NCI-H524 treated with DMSO at 0.1 percent for 48 hours (cell line): Measurements from ENCODE around the gene B4GALNT2.
"Not testable (repeated sequence)": the region's sequence is repeated elsewhere in the genome, so short reads cannot be mapped to it uniquely, and the experiment has no call there.

Experiments
- DNase-seq: peaks from one replicate; lab custom pipeline; 2025; lab: John Stamatoyannopoulos, UW

Gene B4GALNT2, protein sequence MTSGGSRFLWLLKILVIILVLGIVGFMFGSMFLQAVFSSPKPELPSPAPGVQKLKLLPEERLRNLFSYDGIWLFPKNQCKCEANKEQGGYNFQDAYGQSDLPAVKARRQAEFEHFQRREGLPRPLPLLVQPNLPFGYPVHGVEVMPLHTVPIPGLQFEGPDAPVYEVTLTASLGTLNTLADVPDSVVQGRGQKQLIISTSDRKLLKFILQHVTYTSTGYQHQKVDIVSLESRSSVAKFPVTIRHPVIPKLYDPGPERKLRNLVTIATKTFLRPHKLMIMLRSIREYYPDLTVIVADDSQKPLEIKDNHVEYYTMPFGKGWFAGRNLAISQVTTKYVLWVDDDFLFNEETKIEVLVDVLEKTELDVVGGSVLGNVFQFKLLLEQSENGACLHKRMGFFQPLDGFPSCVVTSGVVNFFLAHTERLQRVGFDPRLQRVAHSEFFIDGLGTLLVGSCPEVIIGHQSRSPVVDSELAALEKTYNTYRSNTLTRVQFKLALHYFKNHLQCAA

DNA sequence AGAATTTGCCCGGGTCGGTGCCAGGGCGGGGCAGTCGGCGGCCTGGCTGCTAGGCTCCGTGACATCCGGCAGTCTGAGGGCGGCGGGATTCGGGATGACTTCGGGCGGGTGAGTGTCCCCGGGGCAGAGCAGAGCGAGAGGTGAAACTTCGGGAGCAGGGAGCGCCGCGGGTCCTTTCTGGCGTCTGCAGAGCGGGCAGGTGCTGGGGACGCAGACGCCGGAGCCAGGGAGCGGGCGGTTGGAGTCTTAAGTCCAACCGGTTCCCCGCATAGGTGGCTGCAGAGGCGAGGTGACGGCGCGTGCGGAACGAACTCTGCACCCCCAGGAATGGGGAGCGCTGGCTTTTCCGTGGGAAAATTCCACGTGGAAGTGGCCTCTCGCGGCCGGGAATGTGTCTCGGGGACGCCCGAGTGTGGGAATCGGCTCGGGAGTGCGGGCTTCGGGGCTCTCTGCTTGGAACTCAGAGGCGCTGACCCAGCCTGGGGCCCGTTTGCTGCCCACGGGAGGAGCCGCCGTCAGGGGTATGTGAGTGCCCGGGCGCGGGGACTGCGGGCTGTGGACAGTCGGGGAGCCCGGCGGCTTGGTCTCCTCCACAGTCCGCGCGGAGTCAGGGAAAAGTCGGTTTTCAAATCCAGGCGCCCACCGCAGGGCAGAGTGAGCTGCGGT is at the start of gene B4GALNT2:
Gene B4GALNT2, plus strand, starts transcription at position 71 of the 666 bp plus-strand sequence. Its CDS starts 24 bp downstream, at position 95.
- no peak for DNase-seq

DNA sequence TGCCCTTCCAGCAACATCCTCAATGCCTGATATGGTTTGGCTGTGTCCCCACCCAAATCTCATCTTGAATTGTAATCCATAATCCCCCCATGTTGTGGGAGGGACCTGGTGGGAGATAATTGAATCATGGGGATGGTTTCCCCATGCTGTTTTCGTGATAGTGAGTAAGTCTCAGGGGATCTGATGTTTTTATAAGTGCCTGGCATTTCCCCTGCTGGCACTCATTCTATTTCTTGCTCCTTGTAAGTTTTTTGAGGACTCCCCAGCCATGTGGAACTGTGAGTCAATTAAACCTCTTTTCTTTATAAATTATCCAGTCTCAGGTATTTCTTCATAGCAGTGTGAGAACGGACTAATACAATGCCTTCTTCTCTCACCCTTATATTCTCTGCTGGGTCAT is 47.5 kb upstream of the B4GALNT2 start:
- not testable (repeated sequence) for DNase-seq

DNA sequence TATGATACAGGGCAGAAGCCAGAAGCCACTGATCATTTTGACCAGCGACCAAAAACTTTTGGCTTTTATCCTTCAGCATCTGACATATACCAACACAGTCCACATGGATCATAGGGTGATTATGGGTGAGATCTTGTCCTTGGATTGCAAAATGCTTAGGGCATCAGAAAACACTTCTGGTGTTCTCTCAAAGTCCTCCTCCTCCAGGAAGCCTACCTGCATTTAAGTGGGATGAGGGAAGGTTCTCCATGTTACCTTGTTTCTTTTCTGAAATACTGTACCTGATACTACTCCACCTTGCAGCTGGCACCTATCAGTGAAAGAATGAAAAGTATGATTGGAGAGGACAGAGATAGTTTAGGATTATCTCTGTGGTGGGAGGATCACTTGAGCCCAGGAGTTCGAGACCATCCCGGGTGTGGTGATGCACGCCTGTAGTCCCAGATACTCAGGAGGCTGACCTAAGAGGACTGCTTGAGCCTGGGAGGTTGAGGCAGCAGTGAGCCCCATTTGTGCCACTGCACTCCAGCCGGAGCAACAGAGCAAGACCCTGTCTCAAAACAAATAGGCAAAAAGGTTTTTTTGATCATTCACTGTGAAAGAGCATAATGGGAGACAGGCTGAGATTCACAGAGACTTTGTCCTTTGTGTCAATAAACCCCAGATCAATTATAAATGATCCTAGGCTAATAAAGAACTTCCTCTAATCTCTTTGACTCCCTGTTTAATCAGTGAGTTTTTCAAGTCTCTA is 46.8 kb upstream of the B4GALNT2 start:
- no peak for DNase-seq

DNA sequence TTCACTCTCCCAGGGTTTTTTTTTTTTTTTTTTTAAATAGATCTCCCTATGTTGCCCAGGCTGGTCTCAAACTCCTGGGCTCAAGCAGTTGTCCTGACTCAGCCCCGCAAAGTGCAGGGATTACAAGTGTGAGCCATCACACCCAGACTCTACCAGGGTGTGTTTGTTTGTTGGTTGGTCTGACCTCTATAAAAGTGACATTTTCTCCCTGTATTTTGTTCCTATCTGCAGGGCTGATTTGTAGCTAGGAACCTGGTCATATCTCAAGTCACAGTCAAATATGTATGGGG is 46.3 kb upstream of the B4GALNT2 start:
- no peak for DNase-seq

DNA sequence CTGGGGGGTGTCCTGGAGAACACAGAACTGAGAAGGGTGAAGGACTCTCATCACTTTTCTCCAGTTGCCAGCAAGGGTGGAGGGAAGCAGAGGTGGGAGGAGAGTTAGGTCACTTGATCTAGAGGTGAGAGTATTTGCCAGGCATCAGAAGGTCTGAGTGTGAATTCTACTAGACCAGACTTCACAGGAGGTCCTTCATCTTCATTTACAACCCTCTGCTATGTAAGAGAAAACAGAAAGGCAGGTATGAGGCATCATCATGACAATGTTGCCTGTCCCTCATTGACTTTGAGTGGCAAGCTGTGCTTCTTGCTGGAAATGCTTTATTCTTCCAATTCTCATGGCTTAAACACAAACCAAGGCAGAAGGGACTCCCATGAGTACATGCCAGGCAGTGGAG is 45.9 kb upstream of the B4GALNT2 start:
- no peak for DNase-seq

DNA sequence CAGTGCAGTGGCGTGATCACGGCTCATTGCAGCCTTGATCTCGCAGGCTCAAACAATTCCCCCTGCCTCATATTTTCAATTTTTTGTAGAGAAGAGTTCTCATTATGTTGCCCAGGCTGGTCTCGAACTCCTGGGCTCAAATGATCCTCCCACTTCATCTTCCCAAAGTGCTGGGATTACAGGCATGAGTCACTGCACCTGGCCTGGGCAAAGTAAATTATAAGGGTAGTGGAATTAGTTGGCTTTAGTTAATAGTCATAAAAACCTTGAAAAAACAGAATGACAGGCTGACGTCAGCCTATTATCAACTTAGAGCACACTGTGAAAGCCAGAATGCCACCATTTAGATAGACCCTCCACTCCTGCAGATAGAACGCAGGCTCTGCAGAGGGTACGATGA is 43.5 kb upstream of the B4GALNT2 start:
- no peak for DNase-seq

DNA sequence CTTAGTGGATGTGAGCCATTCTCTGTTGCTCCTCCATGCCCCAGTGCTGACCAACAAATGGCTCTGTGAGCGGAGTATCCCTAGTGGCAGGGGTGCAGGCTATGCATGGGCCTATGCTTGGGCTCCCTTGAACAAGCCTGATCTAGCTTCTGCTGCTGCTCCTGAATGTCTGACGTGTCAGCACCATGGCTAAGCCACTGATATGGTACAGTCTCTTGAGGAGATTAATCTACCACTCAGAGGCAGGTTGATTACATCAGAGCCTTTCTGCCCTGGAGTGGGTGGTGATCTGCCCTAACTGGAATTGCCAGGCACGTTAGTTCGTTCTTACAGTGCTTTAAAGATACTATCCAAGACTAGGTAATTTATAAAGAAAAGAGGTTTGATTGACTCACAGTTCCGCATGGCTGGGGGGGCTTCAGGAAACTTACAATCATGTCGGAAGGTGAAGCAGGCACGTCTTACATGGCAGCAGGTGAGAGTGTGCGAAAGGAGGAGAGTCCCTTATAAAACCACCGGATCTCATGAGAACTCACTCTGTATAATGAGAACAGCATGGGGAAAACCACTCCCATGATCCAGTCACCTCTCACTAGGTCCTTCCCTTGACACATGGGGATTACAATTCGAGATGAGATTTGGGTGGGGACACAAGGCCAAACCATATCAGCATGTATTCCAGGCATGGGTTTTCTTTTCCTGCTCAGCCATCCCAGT is 41.5 kb upstream of the B4GALNT2 start:
- no peak for DNase-seq

DNA sequence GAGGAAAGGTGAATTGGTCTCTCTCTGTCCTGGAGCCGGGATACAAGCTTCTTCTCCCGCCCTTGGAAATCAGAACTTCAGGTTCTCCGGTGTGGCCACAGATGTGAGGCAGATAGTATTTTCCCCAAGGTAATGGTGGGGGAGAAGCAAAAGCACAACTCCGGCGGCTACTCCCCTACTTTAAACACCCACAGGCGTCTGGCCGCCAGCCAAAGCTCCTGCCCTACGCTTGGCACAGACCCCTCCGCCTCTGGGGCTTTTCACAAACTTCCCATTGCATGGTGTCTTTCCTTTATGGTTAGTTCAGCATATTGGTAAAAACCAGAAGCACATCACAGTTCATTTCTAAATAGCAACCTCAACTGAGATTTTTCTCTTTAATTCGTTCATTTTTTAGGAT is 39.4 kb upstream of the B4GALNT2 start:
- DNase-seq: no peak

DNA sequence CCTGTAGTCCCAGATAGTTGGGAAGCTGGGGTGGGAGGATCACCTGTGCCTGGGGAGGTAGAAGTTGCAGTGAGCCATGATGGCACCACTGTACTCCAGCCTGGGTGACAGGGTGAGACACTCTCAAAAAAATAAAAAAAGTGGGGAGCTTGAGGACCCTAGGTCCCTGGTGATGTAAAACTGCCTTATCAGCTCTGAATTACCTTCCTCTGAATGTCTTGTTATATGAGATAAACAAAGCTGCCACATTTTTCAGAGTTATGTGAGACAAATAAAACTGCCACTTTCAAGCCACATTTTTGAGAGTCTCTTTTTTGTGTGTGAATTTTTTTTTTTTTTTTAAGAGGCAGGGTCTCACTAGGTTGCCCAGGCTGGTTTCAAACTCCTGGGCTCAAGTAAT is 32.0 kb upstream of the B4GALNT2 start:
- no peak for DNase-seq

DNA sequence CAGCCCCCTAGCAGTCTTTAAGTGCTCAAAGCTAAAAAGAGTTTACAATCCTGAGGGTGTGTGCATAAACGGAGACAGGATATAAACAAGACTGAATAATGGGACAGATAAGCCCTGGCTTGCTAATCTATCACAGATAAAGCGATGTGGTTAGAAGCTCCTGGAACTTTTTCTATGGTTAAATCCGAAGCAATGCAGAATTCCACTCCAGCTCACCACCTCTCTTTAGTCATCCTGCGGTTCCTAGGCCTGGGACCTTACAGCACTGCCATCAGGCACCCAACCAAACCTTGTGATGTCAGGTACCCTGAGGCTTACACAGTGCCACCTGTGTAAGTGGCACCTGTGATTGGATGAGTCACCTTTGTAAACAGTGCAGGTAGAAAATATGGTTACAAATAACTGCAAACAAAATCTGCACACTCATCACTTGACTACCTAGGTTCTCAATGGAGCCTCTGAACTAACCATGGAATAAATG is 31.5 kb upstream of the B4GALNT2 start:
- DNase-seq: no peak

DNA sequence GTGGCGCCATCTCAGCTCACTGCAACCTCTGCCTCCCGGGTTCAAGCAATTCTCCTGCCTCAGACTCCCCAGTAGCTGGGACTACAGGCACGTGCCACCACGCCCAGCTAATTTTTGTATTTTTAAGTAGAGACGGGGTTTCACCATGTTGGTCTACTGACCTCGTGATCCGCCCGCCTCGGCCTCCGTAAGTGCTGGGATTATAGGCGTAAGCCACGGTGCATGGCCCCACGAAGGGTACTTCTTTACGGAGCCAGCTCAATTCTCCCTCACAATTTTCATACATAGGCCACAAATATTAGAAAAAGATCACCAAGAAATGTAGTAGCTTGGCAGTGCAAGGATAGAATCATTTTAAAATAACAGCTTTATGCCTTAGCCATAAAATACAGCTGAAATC is 29.2 kb upstream of the B4GALNT2 start:
- not testable (repeated sequence) for DNase-seq

DNA sequence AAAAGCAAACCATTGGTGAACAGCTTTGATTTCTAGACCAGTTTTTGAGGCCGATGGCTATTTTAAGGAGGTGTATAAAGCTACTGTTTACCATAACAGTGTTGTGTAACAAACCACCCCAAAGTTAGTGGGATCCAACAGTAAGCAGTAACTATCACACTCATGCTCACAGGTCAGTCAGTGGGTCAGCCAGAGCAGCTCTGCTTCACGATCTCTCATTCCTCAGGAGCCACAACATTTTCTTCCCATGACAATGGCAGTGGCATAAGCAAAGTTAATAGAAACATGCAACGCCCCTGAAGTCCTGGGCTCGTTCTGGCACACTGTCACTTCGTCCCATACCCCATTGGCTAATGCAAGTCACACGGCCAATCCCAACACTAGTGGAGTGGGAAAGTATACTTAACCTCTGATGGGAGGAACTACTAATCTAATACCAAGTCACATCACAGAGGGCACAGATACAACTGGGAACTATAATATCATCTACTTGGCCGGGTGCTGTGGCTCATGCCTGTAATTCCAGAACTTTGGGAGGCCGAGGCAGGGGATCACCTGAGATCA is 28.0 kb upstream of the B4GALNT2 start:
- DNase-seq: no peak

DNA sequence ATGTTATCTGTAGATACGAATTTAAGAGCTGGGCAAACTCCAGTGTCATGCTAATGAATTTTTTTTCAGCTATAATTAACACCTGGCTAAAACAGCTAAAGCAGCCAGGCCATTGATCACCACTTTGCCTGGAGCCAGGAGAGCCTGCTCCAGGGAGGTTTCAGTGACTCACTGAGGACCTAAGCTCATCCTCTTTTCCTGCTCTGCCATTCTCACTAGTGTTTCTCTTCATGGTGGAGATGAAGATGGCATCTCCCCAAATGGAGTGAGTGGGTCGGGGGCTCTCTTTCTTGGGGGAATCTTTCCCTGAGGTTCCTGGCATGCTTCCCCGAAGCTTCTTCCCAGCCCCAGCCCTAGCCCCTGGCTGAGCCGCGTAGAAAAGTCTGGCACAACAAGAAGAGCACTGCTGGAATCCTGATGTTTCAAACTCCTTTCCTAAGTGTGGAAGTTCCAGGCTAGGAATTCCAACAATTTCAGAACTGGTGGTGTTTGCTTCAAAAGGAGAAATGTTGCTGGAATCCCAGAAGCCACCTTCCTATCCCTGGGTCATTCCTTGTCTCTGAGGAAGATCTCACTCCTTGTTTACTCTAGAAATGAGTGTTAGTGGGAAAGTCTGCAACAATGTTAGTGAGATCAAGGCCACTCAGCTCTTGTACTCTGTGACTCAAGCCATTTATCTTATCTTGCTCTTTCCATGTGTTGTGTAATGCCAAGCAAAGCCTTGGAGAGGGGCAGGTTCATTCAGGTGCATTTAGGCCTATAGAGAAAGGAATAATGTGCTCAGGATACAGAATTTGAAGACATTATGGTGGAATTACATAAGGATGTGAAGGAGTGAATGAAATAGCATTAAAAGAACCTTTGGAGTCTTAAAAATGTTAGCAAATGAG is 26.0 kb upstream of the B4GALNT2 start:
- no peak for DNase-seq

DNA sequence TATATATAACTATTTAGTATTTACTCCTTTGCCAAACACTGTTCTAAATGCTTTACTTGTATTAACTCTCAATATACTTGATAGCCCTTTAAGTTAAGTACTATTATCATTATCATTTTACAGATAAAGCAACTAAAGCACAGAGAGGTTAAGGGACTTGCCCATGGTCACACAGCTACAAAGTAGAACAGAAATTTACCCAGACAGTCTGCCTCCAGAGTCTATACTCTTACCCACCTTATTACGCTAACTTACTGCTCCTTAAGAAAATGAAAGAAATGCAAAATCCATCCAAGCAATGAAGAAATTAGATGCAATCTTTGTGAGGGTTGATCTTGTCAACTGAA is 25.4 kb upstream of the B4GALNT2 start:
- DNase-seq: no peak

DNA sequence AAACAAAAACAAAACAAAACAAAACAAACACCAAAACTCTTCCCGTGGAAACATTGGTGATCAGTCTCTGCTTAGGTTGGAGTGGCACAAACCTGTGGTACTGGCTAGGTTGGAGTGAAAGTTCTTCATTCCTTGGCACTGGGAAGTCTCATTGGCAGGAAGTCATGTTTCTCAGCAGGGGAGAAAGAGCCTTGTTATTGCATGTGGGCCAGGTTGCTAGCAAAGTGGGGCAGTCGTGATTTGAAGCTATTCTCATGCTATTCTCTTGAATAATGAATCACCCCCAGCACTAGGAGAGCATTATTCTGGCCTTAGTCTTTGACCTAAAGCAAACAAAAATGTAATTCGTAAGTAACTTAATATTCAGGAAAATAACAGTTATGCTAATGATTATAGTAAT is 24.3 kb upstream of the B4GALNT2 start:
- no peak for DNase-seq

DNA sequence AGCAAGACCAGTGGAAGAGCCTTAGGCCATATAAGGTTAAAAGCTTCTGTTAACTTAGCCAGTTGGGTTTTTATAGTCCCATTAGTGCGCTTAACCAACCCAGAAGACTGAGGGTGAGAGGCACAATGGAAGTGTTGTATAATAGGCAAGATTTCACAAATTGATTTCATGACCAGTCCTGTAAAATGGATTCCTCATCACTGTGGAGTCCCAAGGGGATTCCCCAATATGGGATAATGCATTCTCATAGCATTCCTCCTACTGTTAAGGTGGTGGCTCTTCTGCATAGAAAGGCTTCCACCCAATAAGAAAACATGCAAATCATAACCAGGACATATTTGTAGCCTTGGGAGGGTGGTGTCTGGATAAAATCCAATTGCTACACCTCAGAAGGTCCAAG is 22.1 kb upstream of the B4GALNT2 start:
- DNase-seq: no peak

DNA sequence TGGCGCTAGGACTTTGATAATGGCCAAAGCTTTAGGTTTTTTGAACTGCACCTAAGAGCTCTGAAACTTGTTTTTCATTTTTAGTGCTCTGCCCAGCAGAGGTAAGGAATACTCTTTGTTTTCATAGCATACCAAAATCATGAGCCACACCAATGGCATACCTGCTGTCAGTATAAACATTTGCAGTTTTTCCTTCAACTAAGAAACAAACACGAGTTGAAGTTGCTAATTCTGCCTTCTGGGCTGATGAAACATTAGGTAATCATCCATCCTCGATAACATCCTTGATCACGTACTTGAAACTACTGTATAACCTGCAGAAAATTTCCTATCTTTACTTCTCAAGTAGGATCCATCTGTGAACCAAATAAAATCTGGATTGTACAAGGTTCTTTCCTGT is 20.6 kb upstream of the B4GALNT2 start:
- no peak for DNase-seq

DNA sequence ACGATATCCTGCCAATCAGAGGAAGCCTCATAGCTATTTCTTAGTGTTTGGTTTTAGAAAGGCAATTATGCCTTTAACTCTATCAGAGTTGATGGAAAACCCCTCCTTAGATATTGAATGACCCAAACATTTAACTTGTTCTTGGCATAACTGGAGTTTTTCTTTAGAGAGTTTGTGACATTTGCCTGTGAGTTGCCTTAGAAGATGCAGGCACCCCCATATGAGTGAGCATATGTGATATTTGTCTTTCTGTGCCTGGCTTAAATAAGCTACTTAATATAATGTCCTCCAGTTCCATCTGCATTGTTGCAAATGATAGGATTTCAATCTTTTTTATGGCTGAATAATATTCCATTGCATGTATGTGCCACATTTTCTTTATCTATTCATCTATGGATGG is 19.6 kb upstream of the B4GALNT2 start:
- no peak for DNase-seq

DNA sequence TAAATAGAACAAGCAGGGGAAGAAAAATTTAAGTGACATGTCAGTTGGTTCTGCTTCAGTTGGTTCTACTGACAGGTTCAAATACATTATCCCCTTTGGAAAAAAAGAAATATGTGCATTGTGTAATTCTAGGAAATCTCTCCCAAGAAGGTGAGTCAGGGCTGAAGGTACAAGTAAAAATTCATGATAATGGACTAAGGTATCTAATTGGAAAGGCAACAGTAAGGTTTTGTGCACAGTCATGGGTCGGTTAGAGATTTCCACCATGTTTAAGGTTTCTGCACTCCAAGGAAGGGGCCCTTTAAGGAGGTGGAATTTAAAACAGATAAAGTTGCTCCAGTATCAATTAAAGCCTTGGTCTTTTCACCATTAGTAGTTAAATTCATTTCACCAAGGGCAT is 17.9 kb upstream of the B4GALNT2 start:
- DNase-seq: no peak

DNA sequence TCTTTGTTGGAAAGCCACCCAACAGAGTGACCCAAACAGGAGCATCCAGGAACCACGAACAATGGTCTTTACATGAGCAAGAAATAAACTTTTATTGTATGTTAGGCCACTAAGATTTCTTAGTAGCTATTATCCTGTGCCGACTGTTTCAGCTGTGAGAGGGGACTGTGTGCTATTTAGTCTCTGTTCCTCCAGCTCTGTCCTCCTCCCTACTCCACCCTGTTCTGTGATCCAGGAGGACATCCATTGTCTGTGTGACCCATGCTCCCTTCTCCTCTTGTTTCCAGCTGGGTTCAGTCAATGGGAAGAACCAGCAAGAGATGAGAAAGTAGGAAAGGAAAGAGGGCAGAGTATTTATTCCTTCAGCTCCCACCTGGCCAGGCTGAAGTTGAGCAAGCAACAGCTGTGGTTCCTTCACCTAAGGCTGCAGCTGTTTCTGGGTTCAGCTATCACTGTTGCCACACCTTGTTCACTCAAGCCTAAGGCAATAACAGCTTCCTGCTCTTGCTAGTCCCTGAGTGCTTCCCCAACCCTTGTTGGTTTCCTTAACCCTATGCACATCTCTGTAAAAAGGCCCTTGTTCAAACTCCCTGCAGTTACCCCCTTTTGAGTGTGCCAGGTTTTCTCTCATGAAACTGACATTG is 14.9 kb upstream of the B4GALNT2 start:
- no peak for DNase-seq
